22Rv1 (cell line): ENCODE measurements around the gene GRIA1.

Experiments used
- ZFX ChIP-seq: fragments of 450-650 bp; IDR thresholded peaks from 2 replicates; pipeline ENCODE4 v1.6.1; 2017; ENCODE audit warnings: antibody characterized with exemption, borderline replicate concordance
- TF ChIP-seq, protein P1 (sequence below): fragments of 450-650 bp; IDR thresholded peaks from 2 replicates; pipeline ENCODE4 v1.5.1; 2017; ENCODE audit warnings: mild to moderate bottlenecking

DNA sequence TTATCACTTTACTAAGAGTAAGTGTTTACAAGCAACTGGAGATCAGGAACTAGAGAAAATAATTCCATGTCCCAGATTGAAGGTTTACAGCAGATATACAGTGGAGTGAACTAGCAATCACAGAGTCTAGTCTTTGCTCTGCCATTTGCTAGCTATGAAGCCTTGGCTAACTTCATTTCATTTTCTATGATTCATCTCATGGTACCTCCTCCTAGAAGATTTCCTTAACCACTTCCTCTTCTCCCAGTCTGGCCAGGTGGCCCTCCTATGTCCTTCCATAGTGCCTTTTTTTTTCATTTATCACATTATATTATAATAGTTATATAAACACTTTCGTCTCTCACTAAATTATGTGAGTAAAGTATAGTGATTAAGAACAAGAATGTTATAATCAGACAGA, 52.1 kb downstream of the GRIA1 start:
- TF ChIP-seq, protein P1, sequence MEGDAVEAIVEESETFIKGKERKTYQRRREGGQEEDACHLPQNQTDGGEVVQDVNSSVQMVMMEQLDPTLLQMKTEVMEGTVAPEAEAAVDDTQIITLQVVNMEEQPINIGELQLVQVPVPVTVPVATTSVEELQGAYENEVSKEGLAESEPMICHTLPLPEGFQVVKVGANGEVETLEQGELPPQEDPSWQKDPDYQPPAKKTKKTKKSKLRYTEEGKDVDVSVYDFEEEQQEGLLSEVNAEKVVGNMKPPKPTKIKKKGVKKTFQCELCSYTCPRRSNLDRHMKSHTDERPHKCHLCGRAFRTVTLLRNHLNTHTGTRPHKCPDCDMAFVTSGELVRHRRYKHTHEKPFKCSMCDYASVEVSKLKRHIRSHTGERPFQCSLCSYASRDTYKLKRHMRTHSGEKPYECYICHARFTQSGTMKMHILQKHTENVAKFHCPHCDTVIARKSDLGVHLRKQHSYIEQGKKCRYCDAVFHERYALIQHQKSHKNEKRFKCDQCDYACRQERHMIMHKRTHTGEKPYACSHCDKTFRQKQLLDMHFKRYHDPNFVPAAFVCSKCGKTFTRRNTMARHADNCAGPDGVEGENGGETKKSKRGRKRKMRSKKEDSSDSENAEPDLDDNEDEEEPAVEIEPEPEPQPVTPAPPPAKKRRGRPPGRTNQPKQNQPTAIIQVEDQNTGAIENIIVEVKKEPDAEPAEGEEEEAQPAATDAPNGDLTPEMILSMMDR: no peak
- TF ChIP-seq ZFX: no peak
